GM08714 (cell line): ENCODE results near the gene ASIC4.

Source experiments
- H3K4me3 ChIP-seq: fragments of 200-500 bp; sonication (Bioruptor generic); 2 replicates; pipeline ENCODE4 v1.5.1; 2014; ENCODE audit warnings: mild to moderate bottlenecking, low read length, inconsistent platforms
- ZNF274 ChIP-seq: IDR thresholded peaks from 2 replicates; pipeline ENCODE4 v1.6.1; 2012; ENCODE audit warnings: mild to moderate bottlenecking, low read depth, low read length

ASIC4 gene

DNA sequence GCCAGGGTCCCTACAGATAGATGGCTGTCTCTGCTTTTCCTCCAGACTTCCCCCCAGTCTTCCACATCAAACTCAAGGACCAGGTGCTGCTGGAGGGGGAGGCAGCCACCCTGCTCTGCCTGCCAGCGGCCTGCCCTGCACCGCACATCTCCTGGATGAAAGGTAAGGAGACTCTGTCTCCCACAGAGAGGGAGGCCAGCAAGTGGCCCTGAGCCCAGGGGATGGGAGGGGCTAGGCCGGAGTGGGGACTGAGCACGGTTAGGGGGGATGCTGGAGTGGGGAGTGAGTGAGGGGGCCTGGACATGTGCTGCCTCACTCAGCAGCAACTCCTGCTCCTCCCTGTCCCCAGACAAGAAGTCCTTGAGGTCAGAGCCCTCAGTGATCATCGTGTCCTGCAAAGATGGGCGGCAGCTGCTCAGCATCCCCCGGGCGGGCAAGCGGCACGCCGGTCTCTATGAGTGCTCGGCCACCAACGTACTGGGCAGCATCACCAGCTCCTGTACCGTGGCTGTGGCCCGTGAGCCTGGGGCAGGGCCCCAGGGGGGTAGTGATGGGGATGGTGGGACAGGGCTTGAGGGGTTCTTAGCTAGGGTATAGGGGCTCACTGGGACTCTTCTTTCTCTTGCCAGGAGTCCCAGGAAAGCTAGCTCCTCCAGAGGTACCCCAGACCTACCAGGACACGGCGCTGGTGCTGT, 26.0 kb upstream of the ASIC4 start:
- no peak overlapping the region for H3K4me3 ChIP-seq
- no peak for TF ChIP-seq ZNF274

DNA sequence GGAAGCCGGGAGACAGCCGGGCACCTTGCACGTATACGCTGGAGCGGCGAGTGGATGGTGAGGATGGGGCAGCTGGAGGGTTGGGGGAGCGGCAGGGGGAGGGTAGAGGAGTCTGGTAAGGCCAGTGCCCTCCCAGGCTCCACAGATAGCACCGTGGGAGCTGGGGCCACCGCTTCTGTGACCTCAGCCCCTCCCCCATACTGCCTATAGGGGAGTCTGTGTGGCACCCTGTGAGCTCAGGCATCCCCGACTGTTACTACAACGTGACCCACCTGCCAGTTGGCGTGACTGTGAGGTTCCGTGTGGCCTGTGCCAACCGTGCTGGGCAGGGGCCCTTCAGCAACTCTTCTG, 25.5 kb upstream of the ASIC4 start:
- TF ChIP-seq ZNF274 = no peak
- no peak overlapping the region for H3K4me3 ChIP-seq

DNA sequence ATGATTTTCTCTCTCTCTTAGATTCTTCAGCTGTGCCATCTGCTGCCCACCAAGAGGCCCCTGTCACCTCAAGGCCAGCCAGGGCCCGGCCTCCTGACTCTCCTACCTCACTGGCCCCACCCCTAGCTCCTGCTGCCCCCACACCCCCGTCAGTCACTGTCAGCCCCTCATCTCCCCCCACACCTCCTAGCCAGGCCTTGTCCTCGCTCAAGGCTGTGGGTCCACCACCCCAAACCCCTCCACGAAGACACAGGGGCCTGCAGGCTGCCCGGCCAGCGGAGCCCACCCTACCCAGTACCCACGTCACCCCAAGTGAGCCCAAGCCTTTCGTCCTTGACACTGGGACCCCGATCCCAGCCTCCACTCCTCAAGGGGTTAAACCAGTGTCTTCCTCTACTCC, 25.0 kb upstream of the ASIC4 start:
- no peak for TF ChIP-seq ZNF274
- H3K4me3 ChIP-seq = no peak overlapping the region

DNA sequence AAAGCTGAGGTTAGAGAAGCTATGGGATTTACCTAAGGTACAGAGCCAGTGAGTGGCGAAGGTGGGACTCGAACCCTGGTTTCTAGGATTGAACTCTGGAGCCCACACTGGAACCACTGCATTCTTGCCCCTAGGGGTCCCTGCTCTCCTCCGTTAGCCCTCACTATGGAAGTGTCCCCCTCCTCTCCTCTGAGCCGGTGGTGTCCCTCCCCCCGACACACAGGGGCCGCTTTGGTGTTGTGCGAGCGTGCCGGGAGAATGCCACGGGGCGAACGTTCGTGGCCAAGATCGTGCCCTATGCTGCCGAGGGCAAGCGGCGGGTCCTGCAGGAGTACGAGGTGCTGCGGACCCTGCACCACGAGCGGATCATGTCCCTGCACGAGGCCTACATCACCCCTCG, 24.1 kb upstream of the ASIC4 start:
- no peak overlapping the region for H3K4me3 ChIP-seq
- no peak for TF ChIP-seq ZNF274

DNA sequence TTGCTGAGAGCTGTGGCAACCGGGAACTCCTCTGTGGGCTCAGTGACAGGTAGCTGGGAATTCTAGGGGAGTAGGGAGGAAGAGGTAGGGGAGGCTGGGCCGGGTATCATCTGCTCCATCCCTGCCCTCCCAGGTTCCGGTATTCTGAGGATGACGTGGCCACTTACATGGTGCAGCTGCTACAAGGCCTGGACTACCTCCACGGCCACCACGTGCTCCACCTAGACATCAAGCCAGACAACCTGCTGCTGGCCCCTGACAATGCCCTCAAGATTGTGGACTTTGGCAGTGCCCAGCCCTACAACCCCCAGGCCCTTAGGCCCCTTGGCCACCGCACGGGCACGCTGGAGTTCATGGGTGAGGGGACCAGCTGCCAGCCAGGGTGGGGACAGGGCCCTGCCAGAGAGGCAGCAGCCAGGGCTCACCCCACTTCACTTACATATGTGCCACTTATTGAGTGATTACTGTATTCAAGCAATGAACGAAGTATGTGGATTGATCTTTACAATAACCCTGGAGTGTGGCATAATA, 23.6 kb upstream of the ASIC4 start:
- TF ChIP-seq ZNF274 = no peak
- H3K4me3 ChIP-seq = no peak overlapping the region

DNA sequence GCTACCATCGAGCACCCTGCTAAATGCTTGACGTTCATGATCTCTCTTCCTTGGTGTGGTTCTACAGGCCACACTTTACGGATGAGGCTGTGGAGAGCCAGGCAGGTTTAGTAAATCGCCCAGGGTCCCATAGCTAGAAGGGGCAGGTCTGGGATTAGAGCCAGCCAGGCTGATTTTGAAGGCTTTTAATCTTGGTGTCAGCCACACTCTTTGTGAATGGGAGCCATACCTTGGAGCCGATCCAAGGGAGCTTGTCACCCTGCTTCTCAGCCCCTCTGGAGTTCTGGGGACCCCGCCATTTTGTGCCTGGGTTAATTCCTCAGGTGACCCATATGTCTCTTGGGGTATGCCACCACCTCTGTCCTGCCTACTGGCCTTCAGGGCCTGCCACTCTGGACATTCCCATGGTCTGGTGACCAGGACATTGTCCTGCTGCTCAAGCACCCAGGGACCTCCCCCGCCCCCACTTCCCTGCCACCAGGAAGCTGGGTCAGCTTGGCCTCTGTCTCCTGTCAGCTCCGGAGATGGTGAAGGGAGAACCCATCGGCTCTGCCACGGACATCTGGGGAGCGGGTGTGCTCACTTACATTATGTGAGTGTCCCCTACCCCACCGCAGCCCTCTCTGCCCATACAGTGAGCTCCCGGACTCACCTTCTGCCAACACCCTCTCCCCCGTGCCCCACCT, 22.9 kb upstream of the ASIC4 start:
- TF ChIP-seq ZNF274 = no peak
- H3K4me3 ChIP-seq = no peak overlapping the region

DNA sequence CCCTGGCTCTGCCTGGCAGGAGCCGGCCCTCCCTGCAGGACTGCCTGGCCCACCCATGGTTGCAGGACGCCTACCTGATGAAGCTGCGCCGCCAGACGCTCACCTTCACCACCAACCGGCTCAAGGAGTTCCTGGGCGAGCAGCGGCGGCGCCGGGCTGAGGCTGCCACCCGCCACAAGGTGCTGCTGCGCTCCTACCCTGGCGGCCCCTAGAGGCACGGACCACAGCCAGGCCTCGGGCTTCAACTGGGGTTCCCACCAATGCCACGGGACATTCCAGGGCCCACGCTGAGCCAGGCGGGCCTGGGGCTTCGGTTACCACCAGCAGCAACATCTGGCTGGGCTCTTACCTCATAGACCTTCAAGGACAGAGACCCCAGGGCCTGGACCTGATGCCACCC, 21.7 kb upstream of the ASIC4 start:
- no peak overlapping the region for H3K4me3 ChIP-seq
- no peak for TF ChIP-seq ZNF274

DNA sequence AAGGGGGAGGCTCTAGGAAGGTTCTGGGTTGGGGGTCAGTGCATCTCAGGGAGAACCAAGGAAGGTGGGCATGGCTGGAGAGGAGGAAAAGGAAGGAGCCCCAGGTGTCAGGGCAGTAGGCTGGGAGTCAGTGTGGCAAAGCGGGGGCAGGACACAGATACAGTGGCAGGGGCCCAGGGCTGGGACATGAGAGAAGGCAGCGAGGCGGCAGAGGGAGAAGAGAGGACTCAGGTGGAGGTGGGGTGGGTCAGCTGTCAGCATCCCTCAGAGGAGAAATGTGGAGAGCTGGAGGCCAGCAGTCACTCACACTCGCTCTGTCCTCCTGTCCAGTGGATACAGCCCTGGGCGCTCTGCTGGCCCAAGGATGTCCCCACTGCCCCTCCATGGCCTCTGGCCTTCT, 21.2 kb upstream of the ASIC4 start:
- TF ChIP-seq ZNF274 = no peak
- no peak overlapping the region for H3K4me3 ChIP-seq

DNA sequence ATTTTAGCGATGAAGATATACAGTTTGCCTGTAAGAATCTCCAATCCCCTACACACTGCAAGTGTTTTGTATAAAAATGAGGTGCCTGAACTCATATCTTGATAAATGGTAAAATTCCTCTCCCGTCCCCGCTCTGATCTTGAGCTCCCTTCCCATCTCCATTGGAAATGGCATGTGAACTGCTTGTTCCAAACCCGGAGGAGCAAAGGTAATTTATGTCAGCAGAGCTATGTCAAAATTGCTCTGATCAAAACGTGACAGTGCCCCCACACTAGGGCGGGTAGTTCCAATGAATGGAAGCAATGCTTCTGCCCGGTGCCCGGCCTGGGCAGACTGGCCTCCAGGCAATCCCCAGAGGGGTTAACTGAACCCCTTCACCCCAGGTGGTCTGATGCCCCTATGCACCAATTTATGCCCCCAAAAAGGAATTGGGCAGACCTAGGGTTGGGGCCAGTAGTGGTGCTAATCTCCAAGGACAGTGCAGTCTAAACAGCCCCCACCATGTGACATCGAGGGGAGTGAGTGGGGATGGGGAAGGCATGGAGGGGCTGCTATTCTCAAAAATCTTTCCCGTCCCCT, 19.2 kb upstream of the ASIC4 start:
- TF ChIP-seq ZNF274 = no peak
- H3K4me3 ChIP-seq = no peak overlapping the region

DNA sequence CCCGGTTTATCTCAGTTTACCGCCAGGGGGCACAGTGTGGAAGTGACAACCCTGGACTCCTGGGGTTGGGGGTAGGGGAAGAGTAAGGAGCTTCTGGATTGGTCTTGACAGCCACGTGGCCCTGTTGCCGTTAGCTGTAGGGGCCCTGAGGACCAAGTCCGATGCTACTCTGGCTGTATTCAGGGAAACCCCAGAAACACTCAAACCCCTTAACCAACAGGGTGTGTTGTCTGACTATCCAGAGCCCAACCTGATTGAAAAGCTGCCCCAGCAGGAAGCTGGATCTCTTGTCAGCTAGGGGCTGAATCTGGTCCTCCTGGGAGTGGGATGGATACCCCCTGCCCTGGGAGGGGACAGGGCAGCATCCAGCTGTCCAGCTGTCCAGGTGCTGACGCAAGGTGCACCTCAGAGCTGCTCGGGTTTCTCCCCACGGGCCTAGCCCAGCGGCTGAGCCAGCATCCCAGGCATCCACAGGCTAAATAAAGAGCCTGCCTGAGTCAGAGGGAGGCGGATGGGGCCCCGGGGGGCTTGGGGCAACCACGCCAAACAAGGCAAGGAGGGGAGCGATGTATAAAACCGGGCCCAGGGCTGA, 18.7 kb upstream of the ASIC4 start:
- no peak for TF ChIP-seq ZNF274

DNA sequence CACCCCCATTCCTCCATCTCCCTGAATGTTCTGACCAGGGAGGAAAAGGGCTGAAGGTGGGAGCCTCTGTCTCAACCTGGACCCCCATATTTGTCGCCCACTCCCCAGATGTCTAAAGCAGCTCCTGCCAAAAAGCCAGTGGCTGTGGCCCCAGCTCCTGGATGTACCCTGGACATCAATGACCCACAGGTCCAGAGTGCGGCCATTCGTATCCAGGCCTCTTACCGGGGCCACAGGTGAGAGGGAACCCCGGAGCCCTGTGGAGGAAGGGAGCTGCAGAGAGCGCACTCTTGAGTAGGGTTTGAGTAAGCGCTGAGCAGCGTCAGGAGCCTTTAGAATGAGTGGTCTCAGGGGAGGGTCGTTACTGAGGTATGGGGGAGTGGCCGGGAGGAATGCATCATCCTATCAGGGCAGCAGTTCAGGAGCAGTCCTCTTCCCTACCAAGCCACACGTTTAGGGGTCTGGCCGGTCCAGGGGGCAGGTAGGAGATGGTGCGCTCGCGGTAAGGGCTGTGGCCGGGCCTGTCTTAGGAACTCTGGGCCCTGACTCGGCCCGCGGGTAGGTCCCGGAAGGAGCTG, 17.9 kb upstream of the ASIC4 start:
- H3K4me3 ChIP-seq = no peak overlapping the region
- no peak for TF ChIP-seq ZNF274

More for the DNA sequence above, 18.7 kb upstream of the ASIC4 start:
- H3K4me3 ChIP-seq = no peak overlapping the region

DNA sequence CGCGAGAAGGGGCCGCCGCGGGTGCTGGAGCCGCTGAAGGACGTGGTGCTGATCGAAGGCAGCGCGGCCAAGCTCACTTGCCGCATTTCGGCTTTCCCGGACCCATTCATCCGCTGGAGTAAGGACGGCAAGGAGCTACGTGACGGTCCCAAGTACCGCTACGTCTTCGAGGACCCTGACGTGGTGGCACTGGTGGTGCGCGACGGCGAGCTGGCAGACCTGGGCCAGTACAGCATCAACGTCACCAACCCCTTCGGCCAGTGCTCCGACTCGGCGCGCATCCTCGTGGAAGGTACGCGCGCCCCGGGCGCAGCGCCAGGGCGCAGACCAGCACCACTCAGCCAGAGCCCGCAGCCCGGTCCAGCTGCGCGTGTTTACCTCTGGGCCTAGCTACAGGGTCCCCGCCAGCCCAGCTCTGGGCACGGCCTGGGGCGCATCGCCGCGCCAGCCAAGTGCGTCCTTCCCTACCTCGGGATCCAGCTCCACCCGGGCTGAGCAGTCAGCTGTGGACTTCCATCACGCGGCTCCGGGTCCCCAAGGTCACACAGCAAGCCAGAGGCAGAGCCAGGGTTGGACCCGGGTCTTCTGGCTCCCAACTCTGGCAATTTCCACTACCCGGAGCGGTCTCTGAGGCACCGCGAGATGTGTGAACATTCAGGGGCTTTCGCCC, 17.3 kb upstream of the ASIC4 start:
- no peak overlapping the region for H3K4me3 ChIP-seq
- TF ChIP-seq ZNF274 = no peak

DNA sequence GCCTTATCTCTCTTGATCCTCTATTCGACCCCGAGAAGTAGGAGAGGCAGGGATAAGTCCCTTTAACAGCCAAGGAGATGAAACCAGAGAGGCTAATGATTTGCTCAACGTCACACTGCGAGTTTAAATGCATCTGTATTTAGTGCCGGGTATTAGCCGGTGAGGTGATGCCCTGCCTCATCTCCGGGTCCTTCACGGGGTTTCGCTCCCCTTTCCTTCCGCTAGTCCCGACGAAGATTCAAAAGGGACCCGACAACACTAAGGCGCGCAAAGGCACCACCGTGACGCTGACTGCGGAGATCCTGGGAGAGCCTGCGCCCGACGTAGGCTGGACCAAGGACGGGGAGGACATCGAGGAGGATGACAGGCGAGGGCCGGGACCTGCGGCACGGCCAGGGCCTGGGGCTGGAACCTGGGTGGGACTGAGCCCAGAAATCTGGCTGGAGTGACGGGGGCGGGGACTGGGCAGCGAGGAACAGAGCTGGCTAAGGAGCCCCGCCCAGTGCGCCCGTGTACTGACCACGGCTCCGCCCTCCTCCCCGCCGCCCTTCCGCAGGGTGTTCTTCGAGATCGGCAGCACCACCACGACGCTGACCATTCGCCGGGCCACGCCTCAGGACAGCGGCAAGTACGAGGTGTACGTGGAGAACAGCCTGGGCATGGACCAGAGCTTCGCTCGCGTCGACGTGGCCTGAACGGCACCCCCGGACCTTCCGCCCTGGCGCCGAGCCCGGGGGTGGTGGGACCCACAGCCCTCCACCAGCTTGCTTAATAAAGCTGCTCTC, 16.6 kb upstream of the ASIC4 start:
- H3K4me3 ChIP-seq = peak overlapping the region; percentile 96; the same call in 1 of the 2 replicates
- no peak for TF ChIP-seq ZNF274
